Measurements from ENCODE around the gene FMN1.

Gene FMN1

GRCh38 chr15:32819448-32819847, 375.1 kb downstream of the FMN1 start:
- no peak for DNase-seq (ENCODE audit: low spot score)
- in situ Hi-C loops (cut with MboI; ENCODE audit: low sequenced_read_pairs, unreplicated experiment), result no loop called here
- no peak for TF ChIP-seq CTCF (IDR thresholded peaks at IDR 0.05; ENCODE audit: borderline replicate concordance, control extremely low read depth, extremely low read depth, insufficient read depth, missing control alignments)

GRCh38 chr15:32818758-32819447, 375.6 kb downstream of the FMN1 start:
- DNase-seq (ENCODE audit: low spot score), result no peak
- in situ Hi-C loops (cut with MboI; ENCODE audit: low sequenced_read_pairs, unreplicated experiment), result no loop called here

GRCh38 chr15:32817577-32817976, 376.9 kb downstream of the FMN1 start:
- DNase-seq (ENCODE audit: low spot score), result no peak
- in situ Hi-C loops (cut with MboI; ENCODE audit: low sequenced_read_pairs, unreplicated experiment), result no loop called here
- TF ChIP-seq CTCF (IDR thresholded peaks at IDR 0.05; ENCODE audit: borderline replicate concordance, control extremely low read depth, extremely low read depth, insufficient read depth, missing control alignments), result no peak

More at GRCh38 chr15:32818758-32819447, 375.6 kb downstream of the FMN1 start:
- TF ChIP-seq CTCF (IDR thresholded peaks at IDR 0.05; ENCODE audit: borderline replicate concordance, control extremely low read depth, extremely low read depth, insufficient read depth, missing control alignments), result no peak

- in situ Hi-C loops (cut with MboI; ENCODE audit: low sequenced_read_pairs, unreplicated experiment), result no loop called here
- no peak for DNase-seq (ENCODE audit: low spot score)
- TF ChIP-seq CTCF (IDR thresholded peaks at IDR 0.05; ENCODE audit: borderline replicate concordance, control extremely low read depth, extremely low read depth, insufficient read depth, missing control alignments), result no peak
Measured at GRCh38 chr15:32807331-32807730, 387.2 kb downstream of the FMN1 start.

- in situ Hi-C loops (cut with MboI; ENCODE audit: low sequenced_read_pairs, unreplicated experiment), result no loop called here
- DNase-seq (ENCODE audit: low spot score), result no peak
- TF ChIP-seq CTCF (IDR thresholded peaks at IDR 0.05; ENCODE audit: borderline replicate concordance, control extremely low read depth, extremely low read depth, insufficient read depth, missing control alignments), result no peak
Measured at GRCh38 chr15:32803631-32804030, 390.9 kb downstream of the FMN1 start.

GRCh38 chr15:32802286-32802936, 392.1 kb downstream of the FMN1 start:
- TF ChIP-seq CTCF (IDR thresholded peaks at IDR 0.05; ENCODE audit: borderline replicate concordance, control extremely low read depth, extremely low read depth, insufficient read depth, missing control alignments), result no peak
- no peak for DNase-seq (ENCODE audit: low spot score)
- in situ Hi-C loops (cut with MboI; ENCODE audit: low sequenced_read_pairs, unreplicated experiment), result no loop called here
